ENCODE data around the gene MORC2.
A peak's percentile ranks its signal among the peaks of the same experiment; 100 is the strongest.

MORC2 gene

GRCh38 chr22:30934053-30934452 is 34.5 kb downstream of the MORC2 start:
- no peak for TF ChIP-seq SIN3A (IDR thresholded peaks at IDR 0.05; ENCODE audit: borderline replicate concordance, insufficient read depth, low read length)
- TF ChIP-seq REST (IDR thresholded peaks at IDR 0.05; ENCODE audit: insufficient read depth in 1 of 2, low read depth in 2 of 2, low read length in 2 of 2): no peak
- TF ChIP-seq FOXP2 (optimal IDR thresholded peaks at IDR 0.05; ENCODE audit: borderline replicate concordance, extremely low read depth, extremely low read length, insufficient read depth): no peak
- no peak for TF ChIP-seq TAF1 (IDR thresholded peaks at IDR 0.05; ENCODE audit: borderline replicate concordance, insufficient read depth, low read length)
- TF ChIP-seq POLR2AphosphoS5 (IDR thresholded peaks at IDR 0.05; ENCODE audit: low read depth, low read length): no peak

- TF ChIP-seq TAF1 (IDR thresholded peaks at IDR 0.05; ENCODE audit: borderline replicate concordance, insufficient read depth, low read length) (no peak), FOXP2 (optimal IDR thresholded peaks at IDR 0.05; ENCODE audit: borderline replicate concordance, extremely low read depth, extremely low read length, insufficient read depth) (no peak), REST (IDR thresholded peaks at IDR 0.05; ENCODE audit: insufficient read depth in 1 of 2, low read depth in 2 of 2, low read length in 2 of 2) (peak; percentile 30 to 79; a peak in 3 of 4 replicates)
Observed at GRCh38 chr22:30933457-30933856, 35.1 kb downstream of the MORC2 start.

GRCh38 chr22:30932661-30933060 is 35.9 kb downstream of the MORC2 start:
- TF ChIP-seq REST (IDR thresholded peaks at IDR 0.05; ENCODE audit: insufficient read depth in 1 of 2, low read depth in 2 of 2, low read length in 2 of 2): no peak
- TF ChIP-seq POLR2AphosphoS5 (IDR thresholded peaks at IDR 0.05; ENCODE audit: low read depth, low read length): no peak
- TF ChIP-seq TAF1 (IDR thresholded peaks at IDR 0.05; ENCODE audit: borderline replicate concordance, insufficient read depth, low read length): no peak
- TF ChIP-seq SIN3A (IDR thresholded peaks at IDR 0.05; ENCODE audit: borderline replicate concordance, insufficient read depth, low read length): no peak
- no peak for TF ChIP-seq FOXP2 (optimal IDR thresholded peaks at IDR 0.05; ENCODE audit: borderline replicate concordance, extremely low read depth, extremely low read length, insufficient read depth)

GRCh38 chr22:30931541-30932300 is 36.9 kb downstream of the MORC2 start:
- TF ChIP-seq SIN3A (IDR thresholded peaks at IDR 0.05; ENCODE audit: borderline replicate concordance, insufficient read depth, low read length): no peak
- TF ChIP-seq REST (IDR thresholded peaks at IDR 0.05; ENCODE audit: insufficient read depth in 1 of 2, low read depth in 2 of 2, low read length in 2 of 2): no peak
- TF ChIP-seq TAF1 (IDR thresholded peaks at IDR 0.05; ENCODE audit: borderline replicate concordance, insufficient read depth, low read length): no peak
- TF ChIP-seq FOXP2 (optimal IDR thresholded peaks at IDR 0.05; ENCODE audit: borderline replicate concordance, extremely low read depth, extremely low read length, insufficient read depth): no peak
- no peak for TF ChIP-seq POLR2AphosphoS5 (IDR thresholded peaks at IDR 0.05; ENCODE audit: low read depth, low read length)

All from PFSK-1 (cell line).